NCI-H146 treated with DMSO at 0.1 percent for 48 hours (cell line): ENCODE measurements around the gene NLRC3.
"Not testable (repeated sequence)": the region's sequence is repeated elsewhere in the genome, so short reads cannot be mapped to it uniquely, and the experiment has no call there.

Experiments used
- DNase-seq: peaks from one replicate; lab custom pipeline; 2025; ENCODE audit not compliant: unreplicated experiment; lab: John Stamatoyannopoulos, UW

Gene NLRC3, protein sequence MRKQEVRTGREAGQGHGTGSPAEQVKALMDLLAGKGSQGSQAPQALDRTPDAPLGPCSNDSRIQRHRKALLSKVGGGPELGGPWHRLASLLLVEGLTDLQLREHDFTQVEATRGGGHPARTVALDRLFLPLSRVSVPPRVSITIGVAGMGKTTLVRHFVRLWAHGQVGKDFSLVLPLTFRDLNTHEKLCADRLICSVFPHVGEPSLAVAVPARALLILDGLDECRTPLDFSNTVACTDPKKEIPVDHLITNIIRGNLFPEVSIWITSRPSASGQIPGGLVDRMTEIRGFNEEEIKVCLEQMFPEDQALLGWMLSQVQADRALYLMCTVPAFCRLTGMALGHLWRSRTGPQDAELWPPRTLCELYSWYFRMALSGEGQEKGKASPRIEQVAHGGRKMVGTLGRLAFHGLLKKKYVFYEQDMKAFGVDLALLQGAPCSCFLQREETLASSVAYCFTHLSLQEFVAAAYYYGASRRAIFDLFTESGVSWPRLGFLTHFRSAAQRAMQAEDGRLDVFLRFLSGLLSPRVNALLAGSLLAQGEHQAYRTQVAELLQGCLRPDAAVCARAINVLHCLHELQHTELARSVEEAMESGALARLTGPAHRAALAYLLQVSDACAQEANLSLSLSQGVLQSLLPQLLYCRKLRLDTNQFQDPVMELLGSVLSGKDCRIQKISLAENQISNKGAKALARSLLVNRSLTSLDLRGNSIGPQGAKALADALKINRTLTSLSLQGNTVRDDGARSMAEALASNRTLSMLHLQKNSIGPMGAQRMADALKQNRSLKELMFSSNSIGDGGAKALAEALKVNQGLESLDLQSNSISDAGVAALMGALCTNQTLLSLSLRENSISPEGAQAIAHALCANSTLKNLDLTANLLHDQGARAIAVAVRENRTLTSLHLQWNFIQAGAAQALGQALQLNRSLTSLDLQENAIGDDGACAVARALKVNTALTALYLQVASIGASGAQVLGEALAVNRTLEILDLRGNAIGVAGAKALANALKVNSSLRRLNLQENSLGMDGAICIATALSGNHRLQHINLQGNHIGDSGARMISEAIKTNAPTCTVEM

DNA sequence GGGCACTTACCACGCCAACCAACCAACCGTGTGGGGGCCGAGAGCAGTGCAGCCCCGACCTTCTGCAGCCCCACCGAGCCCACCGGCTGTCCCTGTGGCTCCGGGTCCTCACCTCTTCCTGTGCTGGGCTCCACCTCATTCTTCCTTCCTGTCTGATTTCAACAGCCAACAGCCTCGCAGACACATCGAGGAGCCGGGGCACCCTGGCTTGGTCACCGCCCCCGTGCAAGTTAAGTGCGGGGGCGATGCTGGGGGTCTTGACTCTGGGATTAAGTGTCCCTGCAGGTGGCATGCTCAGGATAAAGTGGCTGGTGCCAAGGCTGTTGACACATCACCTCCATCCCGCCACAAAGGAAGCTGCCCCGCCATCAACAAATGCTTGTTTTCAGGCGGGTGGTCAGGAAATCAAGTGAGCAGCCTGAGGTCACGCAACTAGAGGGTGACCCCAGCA, at the start of gene NLRC3:
Gene NLRC3 (minus strand): TSS at position 102 of the 451 bp plus-strand sequence. CDS start 12,367 bp downstream, outside the sequence.
- no peak for DNase-seq

DNA sequence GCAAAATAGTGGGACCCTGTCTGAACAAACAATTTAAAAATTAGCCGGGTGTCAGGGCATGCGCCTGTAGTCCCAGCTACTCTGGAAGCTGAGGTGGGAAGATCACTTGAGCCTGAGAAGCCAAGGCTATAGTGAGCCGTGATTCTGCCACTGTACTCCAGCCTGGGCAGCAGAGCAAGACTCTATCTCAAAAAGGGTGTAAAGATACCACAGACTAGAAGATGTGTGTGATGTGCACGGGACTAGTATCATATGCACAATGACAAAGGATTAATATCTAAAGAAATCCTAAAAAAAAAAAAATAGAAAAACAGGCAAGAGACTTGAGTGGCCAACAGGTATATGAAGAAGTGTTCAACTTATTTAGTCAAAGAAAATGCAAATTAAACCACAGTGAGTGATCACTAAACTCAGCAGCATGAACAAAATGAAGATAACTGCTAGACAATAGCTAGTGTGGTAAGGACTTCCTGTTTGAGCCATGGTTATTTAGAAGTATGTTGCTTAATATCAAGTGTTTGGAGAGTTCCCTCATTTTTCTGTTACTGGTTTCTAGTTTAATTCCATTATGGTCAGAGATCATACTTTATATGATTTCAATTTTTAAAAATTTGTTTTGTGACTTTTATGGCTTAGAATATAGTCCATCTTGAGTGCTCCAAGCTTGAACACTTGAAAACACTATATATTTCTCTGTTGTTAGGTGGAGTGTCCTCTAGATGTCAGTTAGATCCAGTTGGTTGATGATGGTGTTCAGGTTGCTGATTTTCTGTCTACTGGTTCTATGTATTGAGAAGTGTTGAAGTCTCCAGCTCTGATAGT, 48.9 kb upstream of the NLRC3 start:
- no peak for DNase-seq

DNA sequence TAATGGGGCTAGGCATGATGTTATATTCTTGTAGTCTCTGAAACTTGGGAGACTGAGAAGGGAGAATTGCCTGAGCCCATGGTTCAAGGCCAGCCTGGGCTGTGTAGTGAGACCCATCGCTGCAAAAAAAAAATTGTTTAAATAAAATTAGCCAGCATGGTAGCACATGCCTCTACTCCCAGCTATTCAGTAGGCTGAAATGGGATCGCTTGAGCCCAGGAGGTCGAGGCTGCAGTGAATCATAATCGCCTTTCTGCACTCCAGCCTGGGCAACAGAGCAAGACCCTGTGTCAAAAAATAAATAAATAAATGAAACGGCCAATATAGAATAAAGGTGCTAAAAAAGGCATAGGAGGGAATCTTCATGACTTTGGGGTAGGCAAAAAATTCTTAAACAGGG, 48.1 kb upstream of the NLRC3 start:
- DNase-seq, result no peak

DNA sequence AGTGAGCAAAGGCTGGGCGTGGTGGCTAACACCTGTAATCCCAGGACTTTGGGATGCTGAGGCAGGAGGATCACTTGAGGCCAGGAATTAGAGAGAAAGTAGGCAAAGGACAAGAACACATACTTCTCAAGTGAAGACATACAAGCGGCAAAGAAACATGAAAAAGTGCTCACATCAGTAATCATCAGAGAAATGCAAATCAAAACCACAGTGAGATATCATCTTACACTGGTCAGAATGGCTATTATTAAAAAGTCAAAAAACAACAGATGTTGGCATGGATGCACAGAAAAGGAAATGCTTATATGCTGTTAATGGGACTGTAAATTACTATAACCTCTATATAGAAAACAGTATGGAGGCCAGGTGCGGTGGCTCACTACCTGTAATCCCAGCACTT, 46.4 kb upstream of the NLRC3 start:
- no peak for DNase-seq

DNA sequence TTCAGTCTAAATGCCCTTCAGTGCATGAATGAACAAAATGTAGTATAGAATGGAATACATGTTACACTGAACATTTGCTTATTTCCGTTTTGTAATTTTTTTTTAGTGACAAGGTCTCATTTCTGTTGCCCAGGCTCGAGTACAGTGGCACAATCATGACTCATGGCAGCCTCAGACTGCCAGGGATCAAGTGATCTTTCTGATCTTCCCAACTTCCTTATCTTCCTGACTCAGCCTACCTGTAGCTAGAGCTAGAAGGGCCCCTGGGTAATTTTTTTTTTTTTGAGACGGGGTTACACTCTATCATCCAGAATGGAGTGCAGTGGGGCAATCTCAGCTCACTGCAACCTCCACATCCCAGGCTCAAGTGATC, 41.6 kb upstream of the NLRC3 start:
- DNase-seq, result no peak

DNA sequence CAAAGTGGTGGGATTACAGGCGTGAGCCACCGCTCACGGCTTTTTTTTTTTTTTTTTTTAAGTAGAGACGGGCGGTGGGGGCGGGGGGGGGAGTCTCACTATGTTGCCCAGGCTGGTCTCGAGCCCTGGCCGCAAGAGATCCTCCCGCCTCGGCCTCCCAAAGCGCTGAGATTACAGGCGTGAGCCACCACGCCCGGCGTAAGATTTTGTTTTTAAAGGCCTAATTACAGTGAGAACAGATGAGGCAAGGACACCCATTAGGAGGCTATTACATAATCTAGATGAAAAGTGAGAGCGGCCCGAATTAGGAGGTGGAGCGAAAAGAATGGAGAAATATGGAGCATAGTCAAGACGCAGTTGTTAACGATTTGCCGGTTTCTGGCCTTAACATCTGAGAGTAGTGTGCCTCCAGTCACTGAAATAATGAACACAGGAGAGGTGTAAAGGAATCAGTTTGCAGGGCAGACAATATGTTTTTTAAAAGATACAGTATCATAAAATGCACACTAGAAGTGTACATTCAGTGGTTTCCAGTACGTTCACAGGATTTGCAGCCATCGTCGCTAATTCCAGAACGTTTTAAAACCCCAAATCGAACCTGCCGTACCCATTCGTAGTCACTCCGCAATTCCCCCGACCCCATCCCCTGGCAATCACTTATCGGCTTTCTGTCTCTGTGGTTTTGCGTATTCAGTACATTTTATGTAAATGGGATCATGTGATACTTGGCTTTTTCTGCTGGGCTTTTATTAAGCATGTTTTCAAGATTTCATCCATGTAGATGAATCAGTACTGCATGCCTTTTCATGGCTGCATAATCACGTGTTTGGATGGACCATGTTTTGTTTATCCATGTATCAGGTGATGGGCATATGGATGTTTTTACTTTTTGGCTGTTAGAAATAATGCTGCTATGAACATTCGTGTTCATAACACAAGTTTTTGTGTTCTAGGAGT, 35.6 kb upstream of the NLRC3 start:
- no peak for DNase-seq

DNA sequence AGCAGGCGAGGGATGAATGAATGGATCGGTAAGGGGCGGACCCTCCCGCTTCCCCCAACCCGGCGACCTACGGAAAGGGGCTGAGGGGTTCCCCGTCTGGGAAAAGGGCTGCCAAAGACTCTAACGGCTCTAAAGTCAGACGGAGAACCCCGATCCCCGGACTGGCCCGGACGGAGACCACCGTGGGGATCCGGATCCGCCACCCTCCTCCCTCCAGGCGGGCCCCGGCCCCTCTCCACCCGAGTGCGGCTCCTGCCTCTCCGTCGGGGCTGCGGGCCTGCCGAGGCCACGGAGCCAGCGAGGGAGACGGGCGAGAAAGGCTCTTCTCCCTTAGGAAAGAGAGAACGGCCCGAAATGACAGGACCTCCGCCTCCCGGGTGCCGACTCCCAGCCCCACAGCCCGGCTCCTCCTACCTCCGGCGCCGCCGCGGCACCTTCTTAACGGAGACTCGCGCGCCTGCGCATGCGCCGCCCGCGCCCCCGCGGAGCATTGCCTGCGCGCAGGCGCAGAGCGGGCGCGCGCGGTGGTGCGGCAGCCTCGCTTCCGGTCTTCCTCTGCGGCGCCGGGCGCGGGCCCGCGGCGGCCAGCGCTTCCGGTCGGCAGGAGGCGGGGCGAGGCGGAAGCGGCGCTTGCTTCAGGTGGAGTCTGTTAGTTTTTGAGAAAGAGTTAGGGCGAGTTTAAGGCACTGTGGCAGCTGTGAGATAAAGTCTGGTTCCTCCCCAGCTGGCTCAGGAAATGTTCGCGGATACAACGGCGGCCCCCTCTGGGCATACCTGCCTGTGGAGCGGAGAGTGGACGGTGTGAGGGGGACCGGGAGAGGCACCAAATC, 34.2 kb upstream of the NLRC3 start, which contains the start of gene SLX4:
Gene SLX4 (minus strand): TSS at position 461 of the 830 bp plus-strand sequence. CDS start 2,642 bp downstream, outside the sequence.
- peak; percentile 89 for DNase-seq

DNA sequence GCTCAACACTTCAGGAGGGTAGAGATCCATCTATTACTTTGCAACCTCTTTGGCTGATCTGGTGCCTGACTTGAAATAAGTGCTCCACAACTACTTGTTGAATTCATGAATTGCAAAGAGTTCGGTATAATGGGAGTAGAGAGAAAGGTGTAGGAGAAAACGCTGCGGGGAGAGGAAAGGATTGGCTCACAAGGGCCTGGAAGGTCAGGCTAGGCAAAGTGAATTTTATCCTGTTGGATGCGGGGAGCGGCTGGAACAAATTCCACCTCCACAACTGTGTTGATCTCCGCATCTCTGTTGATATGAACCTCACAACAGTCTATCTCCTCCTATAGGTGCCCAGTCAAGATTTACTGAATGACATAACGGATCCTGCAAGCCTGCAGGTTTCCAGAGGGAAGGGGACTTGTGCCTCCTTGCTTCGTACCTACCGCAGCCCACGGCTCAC, 33.5 kb upstream of the NLRC3 start:
- peak; percentile 16 for DNase-seq

DNA sequence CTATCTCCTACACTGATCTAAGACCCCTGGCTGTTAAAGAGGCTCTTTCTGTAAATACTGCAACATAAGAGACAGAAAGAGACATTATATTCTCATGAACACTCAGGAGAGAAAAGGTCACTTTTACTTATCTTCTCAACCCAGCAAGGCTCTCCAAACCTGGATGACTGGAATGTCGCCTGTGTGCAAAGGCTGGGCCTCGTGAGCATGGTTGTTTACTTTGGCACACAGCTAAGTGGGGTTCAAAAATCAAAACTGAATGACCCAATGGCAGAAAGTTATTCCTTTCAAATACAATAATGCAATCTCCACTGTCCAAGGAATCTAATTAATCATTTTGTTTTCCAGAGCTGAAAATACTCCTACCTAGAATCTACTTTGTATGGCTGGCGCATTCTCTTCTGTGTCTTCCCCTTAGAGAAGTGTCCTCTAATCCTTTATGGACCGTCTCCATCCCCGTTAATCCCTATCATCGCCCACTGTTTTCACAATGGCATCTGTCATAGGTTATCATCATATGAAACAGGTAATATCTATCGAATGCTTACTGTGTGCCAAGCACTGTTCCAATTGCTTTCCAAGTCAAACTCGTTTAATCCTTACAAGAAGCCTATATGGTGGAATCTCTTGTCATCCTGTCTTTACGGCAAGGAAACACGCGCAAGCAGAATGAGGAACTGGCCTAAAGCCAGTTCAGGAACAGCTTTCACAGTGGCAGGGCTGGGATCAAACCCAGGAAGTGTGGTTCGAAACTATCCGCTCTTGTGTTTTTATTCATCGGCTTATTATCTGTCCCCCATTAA, 32.9 kb upstream of the NLRC3 start:
- DNase-seq, result no peak

DNA sequence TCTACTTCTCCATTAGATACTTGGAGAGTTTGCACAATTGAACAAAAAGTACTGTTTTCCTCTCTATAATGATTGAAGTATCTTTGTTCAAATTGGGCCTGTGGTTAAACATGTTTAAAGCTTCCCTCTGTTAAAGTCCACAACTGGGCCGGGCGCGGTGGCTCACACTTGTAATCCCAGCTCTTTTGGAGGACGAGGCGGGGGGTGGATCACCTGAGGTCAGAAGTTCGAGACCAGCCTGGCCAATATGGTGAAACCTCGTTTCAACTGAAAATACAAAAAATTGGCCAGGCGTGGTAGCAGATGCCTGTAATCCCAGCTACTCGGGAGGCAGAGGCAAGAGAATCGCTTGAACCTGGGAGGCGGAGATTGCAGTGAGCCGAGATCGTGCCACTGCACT, 31.8 kb upstream of the NLRC3 start:
- DNase-seq, result not testable (repeated sequence)

DNA sequence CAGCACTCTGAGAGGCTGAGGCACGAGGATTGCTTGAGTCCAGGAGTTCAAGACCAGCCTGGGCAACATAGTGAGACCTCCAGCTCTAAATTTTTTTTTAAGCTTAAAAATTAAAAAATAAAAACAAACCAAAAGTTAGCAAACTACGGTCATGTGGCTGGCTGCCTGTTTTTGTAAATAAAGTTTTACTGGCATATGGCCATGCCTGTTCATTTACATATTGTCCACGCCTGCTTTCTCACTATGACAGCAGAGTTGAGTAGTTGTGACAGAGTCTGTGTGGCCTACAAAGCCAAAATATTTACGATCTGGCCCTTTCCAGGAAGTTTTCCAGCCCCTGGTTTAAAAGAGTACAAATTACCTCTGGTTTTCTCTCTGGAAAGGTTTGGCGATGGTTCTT, 30.9 kb upstream of the NLRC3 start:
- DNase-seq, result no peak

DNA sequence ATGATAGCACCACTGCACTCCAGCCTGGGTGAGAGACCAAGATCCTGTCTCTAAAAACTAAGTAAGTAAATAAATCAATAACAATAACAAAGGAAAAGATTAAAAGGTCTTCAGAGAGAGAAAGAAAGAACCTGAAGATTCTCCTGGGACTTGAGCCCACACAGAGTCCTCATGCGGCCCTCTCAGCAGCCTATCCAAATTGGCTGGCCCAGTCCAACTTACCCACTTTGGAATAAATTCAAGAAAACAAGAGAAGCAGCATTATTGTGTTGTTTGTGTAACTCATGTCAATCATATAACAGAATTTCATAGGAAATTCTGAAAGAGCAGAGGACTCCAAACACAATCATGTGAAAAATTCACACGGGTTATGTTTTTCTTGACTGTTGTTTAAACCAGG, 30.4 kb upstream of the NLRC3 start:
- no peak for DNase-seq

DNA sequence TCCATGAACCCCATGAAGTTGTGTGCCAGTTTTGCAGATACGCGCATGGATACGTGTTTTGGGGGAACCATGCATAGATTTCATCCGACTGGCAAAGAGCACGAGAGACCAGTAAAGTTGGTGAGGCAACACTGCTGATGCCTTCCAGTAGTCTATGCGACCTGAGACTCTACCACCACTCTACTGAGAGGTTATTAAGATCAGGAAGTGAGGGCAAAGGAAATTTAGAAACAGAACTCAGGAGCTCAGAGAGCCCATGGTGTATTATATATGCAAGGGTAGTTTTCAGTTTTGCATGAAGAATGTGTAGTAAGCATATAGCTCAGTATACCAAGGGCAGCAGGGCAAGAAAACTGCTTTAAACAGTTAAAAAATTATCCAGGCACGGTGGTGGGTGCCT, 30.0 kb upstream of the NLRC3 start:
- no peak for DNase-seq

DNA sequence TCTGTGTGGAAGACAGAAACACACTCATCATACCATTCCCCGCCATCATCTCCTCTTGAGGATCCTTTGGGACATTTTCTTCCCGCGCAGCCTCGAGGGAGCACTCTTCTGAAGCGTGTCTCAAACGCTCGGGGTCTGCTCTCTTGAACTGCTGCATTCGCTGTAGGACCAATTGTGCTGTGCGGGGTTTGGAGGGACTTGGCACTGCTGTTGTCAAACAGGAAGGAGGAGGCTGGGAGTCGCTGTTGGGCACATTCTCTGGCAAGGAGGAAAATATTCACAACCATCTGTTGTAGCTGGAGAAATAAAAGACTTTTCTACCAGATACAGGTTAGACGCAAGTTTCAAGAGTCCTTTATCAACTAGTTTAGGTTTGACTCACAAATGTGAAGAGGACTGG, 29.2 kb upstream of the NLRC3 start:
- DNase-seq, result no peak

DNA sequence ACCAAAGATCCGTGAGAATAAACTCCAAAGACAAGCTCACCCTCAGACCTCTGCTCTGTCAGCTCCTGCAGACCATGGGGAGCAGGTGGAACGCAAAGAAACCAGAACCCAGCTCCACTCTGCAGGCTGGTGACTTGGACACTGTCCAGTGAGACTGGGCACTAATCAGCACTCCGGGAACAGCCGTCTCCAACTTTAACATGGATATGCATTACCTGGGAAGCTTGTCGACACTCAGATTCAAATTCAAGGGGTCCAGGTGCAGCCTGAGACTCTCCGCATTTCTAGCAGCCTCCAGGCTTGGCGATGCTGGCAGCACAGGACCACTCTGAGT, 25.1 kb upstream of the NLRC3 start:
- no peak for DNase-seq

DNA sequence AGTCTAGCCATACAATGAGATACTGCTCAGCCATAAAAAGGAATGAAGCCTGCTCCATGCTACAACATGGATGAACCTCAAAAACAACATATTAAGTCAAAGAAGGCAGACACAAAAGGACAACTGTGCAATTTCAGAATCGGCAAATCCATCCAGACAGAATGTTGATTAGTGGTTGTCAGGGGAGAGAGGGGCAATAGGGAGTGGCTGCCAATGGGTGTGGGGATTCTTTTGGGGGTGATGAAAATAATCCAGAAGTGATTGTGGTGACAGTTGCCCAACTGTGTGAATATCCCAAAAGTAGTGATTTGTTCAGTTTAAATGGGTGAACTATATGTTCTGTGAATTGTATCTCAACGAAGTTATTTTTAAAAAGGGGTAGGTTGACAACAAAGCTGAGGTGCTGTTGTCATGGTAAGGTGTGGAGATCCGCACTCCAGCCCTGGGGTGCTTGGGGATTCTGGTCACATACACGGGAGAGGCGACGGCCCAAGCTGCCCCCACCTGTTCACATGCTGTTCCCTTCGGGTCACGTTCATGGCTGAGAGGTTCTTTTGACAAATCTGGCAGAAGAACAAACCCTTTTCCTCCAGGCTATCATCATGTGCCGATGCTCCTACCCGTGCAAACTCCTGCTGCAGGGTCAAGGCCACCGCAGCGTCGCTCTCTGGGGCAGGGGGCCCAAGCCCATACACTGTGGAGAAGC, 24.6 kb upstream of the NLRC3 start:
- no peak for DNase-seq

DNA sequence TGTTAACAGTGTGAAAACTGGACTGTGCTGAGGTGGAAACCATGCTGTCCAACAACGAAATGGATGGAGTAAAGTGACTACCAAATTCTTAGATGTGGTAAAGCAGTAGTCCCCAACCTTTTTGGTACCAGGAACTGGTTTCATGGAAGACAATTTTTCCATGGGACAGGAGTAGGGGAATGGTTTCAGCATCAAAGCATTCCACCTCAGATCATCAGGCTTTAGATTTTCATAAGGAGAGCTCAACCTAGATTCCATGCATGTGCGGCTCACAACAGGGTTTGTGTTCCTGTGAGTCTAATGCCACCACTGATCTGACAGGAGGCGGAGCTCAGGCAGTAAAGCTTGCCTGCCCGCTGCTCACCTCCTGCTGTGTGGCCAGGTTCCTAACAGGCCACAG, 22.7 kb upstream of the NLRC3 start:
- DNase-seq, result no peak
